CD4-positive, alpha-beta T cell (primary cell): ENCODE results near the gene THSD7B. TPM values are rescaled to one million over a fixed set of nuclear protein-coding genes. Genes with fewer than 3 reads are reported as not detected.

ENCODE experiments used
- ATAC-seq: fragments of 200-7000 bp; cut with Tn5 transposase; one replicate; pipeline ENCODE4 v1.10.0; 2022; ENCODE audit warnings: mild to moderate bottlenecking; ENCODE audit not compliant: poor library complexity
- CTCF ChIA-PET: fragments of 350-600 bp; sonication (Branson Sonifier 250); formaldehyde crosslinking; loops from one replicate; lab custom pipeline; 2021; ENCODE audit warnings: antibody characterized with exemption, inconsistent platforms; lab: Charles Lee
- POLR2A ChIA-PET: fragments of 350-600 bp; sonication (Branson Sonifier 250); formaldehyde crosslinking; loops from one replicate; lab custom pipeline; 2021; ENCODE audit warnings: antibody characterized with exemption, inconsistent platforms; lab: Charles Lee
- DNase-seq, 14 experiments: peaks; one replicate each; pipeline ENCODE4 v3.0.0-alpha.2; 2013 to 2020; ENCODE audit warnings: mixed read lengths in 2 of 14
- H3K27ac ChIP-seq, 2 donors: one replicate each; pipeline versions ENCODE4 v1.5.1 to v1.7.0; 2013; ENCODE audit warnings: low read length in 2 of 2, low read depth in 1 of 2, mild to moderate bottlenecking in 1 of 2
- H3K27me3 ChIP-seq, 2 experiments: 1 replicate in 1 of 2; 2 replicates in 1 of 2; pipeline versions ENCODE4 v1.6.1 to v1.7.0; 2013; ENCODE audit warnings: low read length in 2 of 2, control low read depth in 1 of 2, mild to moderate bottlenecking in 1 of 2, moderate library complexity in 1 of 2; ENCODE audit not compliant: insufficient read depth in 2 of 2, control insufficient read depth in 1 of 2
- H3K36me3 ChIP-seq: one replicate; pipeline ENCODE4 v1.6.1; 2013; ENCODE audit warnings: low read length, control low read depth; ENCODE audit not compliant: insufficient read depth
- H3K4me1 ChIP-seq: one replicate; pipeline ENCODE4 v1.6.1; 2013; ENCODE audit warnings: low read length, control low read depth; ENCODE audit not compliant: insufficient read depth
- H3K4me3 ChIP-seq: one replicate; pipeline ENCODE4 v1.5.1; 2013; ENCODE audit warnings: mild to moderate bottlenecking, low read length, moderate library complexity
- H3K9me3 ChIP-seq, 2 experiments: 1 replicate in 1 of 2; 2 replicates in 1 of 2; pipeline versions ENCODE4 v1.6.1 to v1.7.0; 2013; ENCODE audit warnings: low read length in 2 of 2, mild to moderate bottlenecking in 2 of 2, control low read depth in 1 of 2, moderate library complexity in 1 of 2; ENCODE audit not compliant: control insufficient read depth in 1 of 2, insufficient read depth in 1 of 2
- H3K27ac Mint-ChIP-seq: one replicate; pipeline ENCODE4 v1.8.0; 2020; ENCODE audit warnings: mixed read lengths
- H3K27me3 Mint-ChIP-seq: one replicate; pipeline ENCODE4 v1.8.0; 2021; ENCODE audit warnings: mixed read lengths
- H3K36me3 Mint-ChIP-seq: one replicate; pipeline ENCODE4 v1.8.0; 2021; ENCODE audit warnings: low read depth, mixed read lengths
- H3K4me1 Mint-ChIP-seq: one replicate; pipeline ENCODE4 v1.8.0; 2021; ENCODE audit warnings: low read depth, mixed read lengths
- H3K4me3 Mint-ChIP-seq: one replicate; pipeline ENCODE4 v1.8.0; 2020; ENCODE audit warnings: mild to moderate bottlenecking, mixed read lengths
- H3K9me3 Mint-ChIP-seq: one replicate; pipeline ENCODE4 v1.8.0; 2020; ENCODE audit warnings: mixed read lengths
- intact Hi-C, 2 experiments: fragments of 100-400 bp; cut with DNase I in 1 of 2; cut with micrococcal nuclease in 1 of 2; formaldehyde crosslinking; loops; one replicate each; pipeline versions ENCODE4 v1.15.1 to v1.9.0; 2023 to 2025; cut with DNase I, micrococcal nuclease
- total RNA-seq, 174 experiments: library from RNA in 2 of 174; stranded (reverse) in 2 of 174; gene quantifications; one replicate each; pipeline ENCODE4 v1.2.3 and lab custom pipeline; 2021 to 2026
- TF ChIP-seq, protein P1 (sequence below): fragments of 200-600 bp; IDR thresholded peaks from one replicate; pipeline ENCODE4 v1.8.0; 2022; ENCODE audit warnings: antibody characterized with exemption, mild to moderate bottlenecking

THSD7B gene
- total RNA-seq, 2 experiments from 2014 or later, result not detected

DNA sequence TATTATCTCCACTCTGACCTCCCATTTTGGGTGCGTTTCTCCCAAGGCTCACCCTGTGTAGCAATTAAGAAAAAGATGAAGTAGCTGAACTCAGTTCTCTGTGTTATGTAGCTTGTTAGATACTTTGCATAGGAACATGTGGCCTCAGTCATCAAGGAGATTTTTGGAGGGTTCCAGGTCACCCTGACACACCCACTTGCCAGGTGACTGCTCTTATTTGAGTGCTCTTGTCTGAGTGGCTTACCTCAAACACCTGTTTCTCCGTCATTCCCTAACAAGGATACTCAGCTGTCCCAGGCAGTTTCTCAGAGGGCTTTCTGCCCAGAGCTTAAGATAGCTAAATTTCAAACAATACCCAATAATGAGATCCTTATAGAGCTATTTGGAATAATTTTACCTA, 621.7 kb downstream of the THSD7B start:
- ChIA-PET CTCF (no interaction called here), POLR2A (no interaction called here)
- Histone ChIP-seq H3K36me3 (no peaks in the 10 kb centered on the region), H3K4me1 (no peaks in the 10 kb centered on the region), H3K27ac (no peak overlapping the region), H3K27me3 (no peaks in the 10 kb centered on the region), H3K4me3 (no peak overlapping the region), H3K9me3 (peaks cover 7 to 12% of the 10 kb centered on the region in 2 experiments)
- Mint-ChIP-seq H3K9me3 (peaks cover 12% of the 10 kb centered on the region), H3K4me3 (no peak overlapping the region), H3K27ac (no peak overlapping the region), H3K27me3 (no peaks in the 10 kb centered on the region), H3K4me1 (no peaks in the 10 kb centered on the region), H3K36me3 (no peaks in the 10 kb centered on the region)
- DNase-seq (no peak), ATAC-seq (no peak)
- TF ChIP-seq, protein P1, sequence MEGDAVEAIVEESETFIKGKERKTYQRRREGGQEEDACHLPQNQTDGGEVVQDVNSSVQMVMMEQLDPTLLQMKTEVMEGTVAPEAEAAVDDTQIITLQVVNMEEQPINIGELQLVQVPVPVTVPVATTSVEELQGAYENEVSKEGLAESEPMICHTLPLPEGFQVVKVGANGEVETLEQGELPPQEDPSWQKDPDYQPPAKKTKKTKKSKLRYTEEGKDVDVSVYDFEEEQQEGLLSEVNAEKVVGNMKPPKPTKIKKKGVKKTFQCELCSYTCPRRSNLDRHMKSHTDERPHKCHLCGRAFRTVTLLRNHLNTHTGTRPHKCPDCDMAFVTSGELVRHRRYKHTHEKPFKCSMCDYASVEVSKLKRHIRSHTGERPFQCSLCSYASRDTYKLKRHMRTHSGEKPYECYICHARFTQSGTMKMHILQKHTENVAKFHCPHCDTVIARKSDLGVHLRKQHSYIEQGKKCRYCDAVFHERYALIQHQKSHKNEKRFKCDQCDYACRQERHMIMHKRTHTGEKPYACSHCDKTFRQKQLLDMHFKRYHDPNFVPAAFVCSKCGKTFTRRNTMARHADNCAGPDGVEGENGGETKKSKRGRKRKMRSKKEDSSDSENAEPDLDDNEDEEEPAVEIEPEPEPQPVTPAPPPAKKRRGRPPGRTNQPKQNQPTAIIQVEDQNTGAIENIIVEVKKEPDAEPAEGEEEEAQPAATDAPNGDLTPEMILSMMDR, result no peak
- intact Hi-C loops, result no loop called here

DNA sequence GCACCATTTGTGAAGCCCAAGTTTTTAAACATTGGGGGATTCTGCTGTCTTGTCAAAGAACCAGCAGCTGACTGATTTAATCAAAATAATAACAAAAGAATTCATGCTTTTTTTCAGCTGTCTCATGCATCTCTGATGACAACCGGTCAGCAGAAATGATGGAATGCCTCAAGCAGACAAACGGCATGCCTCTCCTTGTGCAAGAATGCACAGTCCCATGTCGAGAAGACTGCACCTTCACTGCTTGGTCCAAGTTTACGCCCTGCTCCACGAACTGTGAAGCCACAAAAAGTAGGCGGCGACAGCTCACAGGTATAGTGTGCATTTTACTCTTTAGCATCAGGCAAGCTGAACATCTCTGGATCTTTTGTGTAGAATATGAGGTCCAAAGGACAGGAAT, 640.2 kb downstream of the THSD7B start:
- POLR2A ChIA-PET, result no interaction called here
- no peak overlapping the region for H3K27ac Mint-ChIP-seq
- Histone ChIP-seq H3K36me3 (no peaks in the 10 kb centered on the region), H3K27ac (no peak overlapping the region), H3K4me1 (no peaks in the 10 kb centered on the region), H3K4me3 (no peak overlapping the region), H3K27me3 (no peaks in the 10 kb centered on the region), H3K9me3 (peaks cover 0 to 4% of the 10 kb centered on the region in 2 experiments)
- no peaks in the 10 kb centered on the region for H3K4me1 Mint-ChIP-seq
- intact Hi-C loops, result no loop called here
- DNase-seq (no peak), ATAC-seq (no peak)
- no peaks in the 10 kb centered on the region for H3K27me3 Mint-ChIP-seq
- CTCF ChIA-PET, result no interaction called here
- H3K4me3 Mint-ChIP-seq, result no peak overlapping the region
- no peaks in the 10 kb centered on the region for H3K36me3 Mint-ChIP-seq
- TF ChIP-seq, protein P1, result no peak
- H3K9me3 Mint-ChIP-seq, result peaks cover 7% of the 10 kb centered on the region

DNA sequence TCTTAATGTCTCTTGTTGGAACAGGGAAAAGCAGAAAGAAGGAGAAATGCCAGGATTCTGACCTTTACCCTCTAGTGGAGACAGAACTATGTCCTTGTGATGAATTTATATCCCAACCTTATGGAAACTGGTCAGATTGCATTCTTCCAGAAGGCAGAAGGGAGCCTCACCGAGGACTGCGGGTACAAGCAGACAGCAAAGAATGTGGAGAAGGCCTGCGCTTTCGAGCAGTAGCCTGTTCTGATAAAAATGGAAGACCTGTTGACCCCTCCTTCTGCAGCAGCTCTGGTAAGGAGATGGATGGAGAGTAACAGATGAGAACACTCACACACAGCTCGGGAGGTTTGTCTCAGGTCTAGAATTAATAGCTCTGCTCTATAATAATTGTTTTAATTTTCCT, 646.2 kb downstream of the THSD7B start:
- H3K4me3 ChIP-seq, result no peak overlapping the region
- DNase-seq (no peak), ATAC-seq (no peak)
- CTCF ChIA-PET, result no interaction called here
- H3K27ac Mint-ChIP-seq, result no peak overlapping the region
- H3K9me3 Mint-ChIP-seq, result peaks cover 3% of the 10 kb centered on the region
- H3K4me3 Mint-ChIP-seq, result no peak overlapping the region
- POLR2A ChIA-PET, result no interaction called here
- H3K9me3 ChIP-seq, result no peaks in the 10 kb centered on the region
- H3K27me3 ChIP-seq, result no peaks in the 10 kb centered on the region
- H3K4me1 Mint-ChIP-seq, result no peaks in the 10 kb centered on the region
- intact Hi-C loops, result no loop called here
- H3K4me1 ChIP-seq, result no peaks in the 10 kb centered on the region
- no peaks in the 10 kb centered on the region for H3K27me3 Mint-ChIP-seq
- TF ChIP-seq, protein P1, result no peak
- no peaks in the 10 kb centered on the region for H3K36me3 Mint-ChIP-seq
- H3K27ac ChIP-seq, result no peak overlapping the region
- H3K36me3 ChIP-seq, result no peaks in the 10 kb centered on the region
